Ascending aorta (tissue), 2 donors: ENCODE data around the gene PTPN11. TPM values are rescaled to one million over a fixed set of nuclear protein-coding genes. Genes with fewer than 3 reads are reported as not detected.

ENCODE experiments used
- DNase-seq, 2 donors: peaks; one replicate each; pipeline ENCODE4 v3.0.0-alpha.2; 2019; ENCODE audit warnings: low spot score in 2 of 2
- H3K27ac ChIP-seq, 2 donors: fragments of 200-600 bp; sonication (generic); one replicate each; pipeline ENCODE4 v1.5.1; 2016 to 2017; ENCODE audit warnings: mild to moderate bottlenecking in 1 of 2
- H3K27me3 ChIP-seq: fragments of 200-600 bp; sonication (generic); one replicate; pipeline ENCODE4 v1.5.1; 2017
- H3K36me3 ChIP-seq, 2 donors: fragments of 200-600 bp; sonication (generic); one replicate each; pipeline ENCODE4 v1.5.1; 2016
- H3K4me1 ChIP-seq, 2 donors: fragments of 200-600 bp; sonication (generic); one replicate each; pipeline ENCODE4 v1.5.1; 2016 to 2017; ENCODE audit warnings: mild to moderate bottlenecking in 1 of 2
- H3K4me3 ChIP-seq, 2 donors: fragments of 200-600 bp; sonication (generic); one replicate each; pipeline ENCODE4 v1.5.1; 2016 to 2017; ENCODE audit warnings: mild to moderate bottlenecking in 1 of 2
- H3K9me3 ChIP-seq, 2 donors: fragments of 200-600 bp; sonication (generic); one replicate each; pipeline ENCODE4 v1.5.1; 2016
- CTCF ChIP-seq, 3 experiments: fragments of 200-600 bp in 2 of 3; fragments of 450-650 bp in 1 of 3; sonication (generic) in 2 of 3; IDR thresholded peaks; one replicate each; pipeline ENCODE4 v1.5.1; 2016 to 2019; ENCODE audit warnings: antibody characterized with exemption in 3 of 3, mild to moderate bottlenecking in 1 of 3, moderate library complexity in 1 of 3
- intact Hi-C: fragments of 100-400 bp; cut with DNase I; formaldehyde crosslinking; loops from one replicate; pipeline ENCODE4 v1.15.1; 2023
- total RNA-seq: library from RNA; depleted of rRNA; stranded (reverse); fragments of >200 nt; gene quantifications from one replicate; pipeline ENCODE4 v1.1.0, GENCODE V29; 2016

Gene PTPN11
- total RNA-seq, 1 donor from 2014 or later, result 70.2 TPM

DNA sequence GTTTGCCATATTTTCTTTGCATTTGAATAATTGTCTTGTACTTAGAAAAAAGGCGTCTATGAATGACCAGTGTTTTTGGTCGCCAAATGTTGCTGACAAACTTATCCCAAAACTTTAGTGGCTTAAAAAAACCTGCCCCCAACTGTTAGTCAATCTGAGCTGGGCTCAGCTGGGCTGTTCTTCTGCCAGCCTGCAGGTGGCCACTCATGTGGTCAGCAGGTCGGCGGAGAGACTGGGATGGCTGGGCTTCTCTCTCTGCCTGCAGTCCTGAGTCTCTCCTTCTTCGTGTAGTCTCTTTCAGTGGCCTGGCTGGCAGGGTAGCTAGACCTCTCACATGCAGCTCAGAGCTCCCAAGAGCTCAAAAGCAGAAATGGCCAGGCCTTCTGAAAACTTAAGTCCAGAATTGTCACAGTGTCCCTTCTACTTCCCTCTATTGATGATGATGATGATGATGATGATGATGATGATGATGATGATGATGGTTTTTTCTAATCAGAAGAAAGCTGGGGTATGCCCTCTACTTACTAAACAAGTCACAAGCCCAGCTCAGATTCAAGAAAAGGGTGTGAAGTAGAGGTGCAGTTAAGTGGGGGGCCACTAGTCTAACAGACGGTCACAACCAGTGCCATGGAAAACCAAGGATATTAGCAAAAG, 87.9 kb downstream of the PTPN11 start:
- DNase-seq, result no peak
- no peak overlapping the region for H3K4me3 ChIP-seq
- no peaks in the 10 kb centered on the region for H3K9me3 ChIP-seq
- no peaks in the 10 kb centered on the region for H3K4me1 ChIP-seq
- intact Hi-C loops, result no loop called here
- peaks cover 67 to 71% of the 10 kb centered on the region in 2 donors for H3K36me3 ChIP-seq
- no peaks in the 10 kb centered on the region for H3K27me3 ChIP-seq
- no peak for TF ChIP-seq CTCF (IDR thresholded peaks at IDR 0.05)
- no peak overlapping the region for H3K27ac ChIP-seq

DNA sequence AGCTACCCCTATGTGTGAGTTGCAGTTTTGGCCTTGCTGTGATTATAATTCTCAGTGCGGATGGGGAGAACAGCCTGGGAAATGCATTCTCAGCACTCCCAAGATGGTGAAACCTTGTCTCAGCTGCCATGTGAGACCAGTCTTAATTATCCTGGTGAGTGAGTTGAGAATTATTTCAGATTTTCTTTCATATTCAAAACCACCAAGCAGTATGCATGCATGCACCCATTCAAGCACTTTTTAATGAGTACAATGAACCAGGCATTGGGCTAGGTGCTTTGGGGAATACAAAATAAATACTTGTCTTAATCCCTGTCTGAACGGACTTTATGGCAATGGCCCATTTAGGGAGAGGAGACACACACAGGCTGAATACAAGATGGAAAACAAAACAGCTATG, 94.7 kb downstream of the PTPN11 start:
- Histone ChIP-seq H3K27me3 (no peaks in the 10 kb centered on the region), H3K36me3 (peaks cover 9 to 10% of the 10 kb centered on the region in 2 donors), H3K27ac (no peak overlapping the region), H3K4me3 (no peak overlapping the region), H3K9me3 (no peaks in the 10 kb centered on the region), H3K4me1 (no peaks in the 10 kb centered on the region)
- intact Hi-C loops, result no loop called here
- no peak for DNase-seq
- no peak for TF ChIP-seq CTCF (IDR thresholded peaks at IDR 0.05)

- intact Hi-C loops, result no loop called here
- no peaks in the 10 kb centered on the region for H3K9me3 ChIP-seq
Measured at GRCh38 chr12:112514456-112514855, 95.7 kb downstream of the PTPN11 start.

GRCh38 chr12:112514926-112515642, 96.3 kb downstream of the PTPN11 start:
- H3K36me3 ChIP-seq, result peaks cover 8 to 9% of the 10 kb centered on the region in 2 donors
- no peaks in the 10 kb centered on the region for H3K9me3 ChIP-seq
- no peaks in the 10 kb centered on the region for H3K4me1 ChIP-seq
- no peak overlapping the region for H3K4me3 ChIP-seq
- no peak for TF ChIP-seq CTCF (IDR thresholded peaks at IDR 0.05)
- no peak overlapping the region for H3K27ac ChIP-seq
- intact Hi-C loops, result no loop called here
- no peaks in the 10 kb centered on the region for H3K27me3 ChIP-seq
- DNase-seq, result no peak

More at GRCh38 chr12:112514456-112514855, 95.7 kb downstream of the PTPN11 start:
- Histone ChIP-seq H3K36me3 (peaks cover 9 to 10% of the 10 kb centered on the region in 2 donors), H3K27ac (no peak overlapping the region), H3K4me1 (no peaks in the 10 kb centered on the region), H3K4me3 (no peak overlapping the region), H3K27me3 (no peaks in the 10 kb centered on the region)
- DNase-seq, result no peak
- TF ChIP-seq CTCF (IDR thresholded peaks at IDR 0.05), result no peak

- no peaks in the 10 kb centered on the region for H3K9me3 ChIP-seq
- no peaks in the 10 kb centered on the region for H3K27me3 ChIP-seq
- no peak for DNase-seq
- intact Hi-C loops, result no loop called here
- TF ChIP-seq CTCF (IDR thresholded peaks at IDR 0.05), result no peak
- H3K4me3 ChIP-seq, result no peak overlapping the region
- peaks cover 3 to 8% of the 10 kb centered on the region in 2 donors for H3K36me3 ChIP-seq
- H3K4me1 ChIP-seq, result no peaks in the 10 kb centered on the region
- H3K27ac ChIP-seq, result no peak overlapping the region
Measured at GRCh38 chr12:112515868-112516267, 97.1 kb downstream of the PTPN11 start.
